ENCODE measurements around the gene NODAL.

NODAL gene

GRCh38 chr10:70444744-70445143 lies 3.3 kb upstream of the NODAL start:
- TF ChIP-seq CTCF (IDR thresholded peaks at IDR 0.05; ENCODE audit: control insufficient read depth, insufficient read depth, low read depth, low read length, missing control alignments), result no peak
- no peak overlapping the region for H3K4me3 ChIP-seq (ENCODE audit: control insufficient read depth, low read depth, low read length)
- no peak for DNase-seq (ENCODE audit: low read depth)

- TF ChIP-seq CTCF (IDR thresholded peaks at IDR 0.05; ENCODE audit: control insufficient read depth, insufficient read depth, low read depth, low read length, missing control alignments), result no peak
- H3K4me3 ChIP-seq (ENCODE audit: control insufficient read depth, low read depth, low read length), result no peak overlapping the region
- DNase-seq (ENCODE audit: low read depth), result no peak
Observed at GRCh38 chr10:70442332-70442988, 979 bp upstream of the NODAL start.

DNA sequence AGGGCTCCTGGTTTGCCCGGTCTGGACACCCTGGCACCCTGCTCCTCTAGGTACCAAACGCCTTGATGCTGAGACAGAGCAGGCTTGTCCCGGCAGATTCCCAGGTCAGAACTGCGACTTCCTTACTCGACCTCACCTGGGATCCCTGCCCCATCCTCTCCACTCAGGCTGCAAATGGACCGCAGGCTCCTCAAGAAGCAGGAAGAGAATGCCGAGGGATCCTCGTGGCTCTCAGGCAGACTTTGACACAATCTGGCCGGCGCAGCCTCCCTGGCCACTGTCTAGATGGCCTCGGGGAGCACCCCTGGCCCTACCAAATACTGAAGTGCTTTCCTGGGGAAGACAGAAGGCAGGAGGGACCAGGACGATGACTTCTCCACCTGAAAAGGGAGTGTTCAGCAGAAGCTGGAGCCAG lies 421 bp upstream of the NODAL start:
- no peak overlapping the region for H3K4me3 ChIP-seq (ENCODE audit: control insufficient read depth, low read depth, low read length)
- DNase-seq (ENCODE audit: low read depth), result no peak

GRCh38 chr10:70440296-70441160 lies 953 bp downstream of the NODAL start:
- no peak for TF ChIP-seq CTCF (IDR thresholded peaks at IDR 0.05; ENCODE audit: control insufficient read depth, insufficient read depth, low read depth, low read length, missing control alignments)
- no peak for DNase-seq (ENCODE audit: low read depth)
- no peak overlapping the region; the same call in none of the 2 replicates for H3K4me3 ChIP-seq (ENCODE audit: control insufficient read depth, low read depth, low read length)

More for the DNA sequence above, 421 bp upstream of the NODAL start:
- TF ChIP-seq CTCF (IDR thresholded peaks at IDR 0.05; ENCODE audit: control insufficient read depth, insufficient read depth, low read depth, low read length, missing control alignments), result no peak

DNA sequence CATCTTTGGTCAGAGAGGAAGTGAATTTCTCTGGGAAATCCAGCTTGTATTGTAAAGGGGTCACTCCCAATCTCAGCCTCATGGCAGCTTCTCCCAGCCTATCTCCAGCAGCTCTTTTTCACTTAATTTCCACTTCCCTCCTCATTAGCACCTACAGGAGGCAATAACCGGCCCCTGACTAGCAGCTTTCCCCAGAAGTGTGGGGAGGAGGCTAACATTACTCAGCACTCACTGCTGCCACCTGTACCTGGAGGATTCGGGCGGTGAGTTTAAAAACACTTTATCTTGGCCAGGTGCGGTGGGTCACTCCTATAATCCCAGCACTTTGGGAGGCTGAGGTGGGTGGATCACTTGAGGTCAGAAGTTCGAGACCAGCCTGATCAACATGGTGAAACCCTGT lies 3.8 kb downstream of the NODAL start:
- no peak overlapping the region for H3K4me3 ChIP-seq (ENCODE audit: control insufficient read depth, low read depth, low read length)
- no peak for DNase-seq (ENCODE audit: low read depth)
- TF ChIP-seq CTCF (IDR thresholded peaks at IDR 0.05; ENCODE audit: control insufficient read depth, insufficient read depth, low read depth, low read length, missing control alignments), result no peak

DNA sequence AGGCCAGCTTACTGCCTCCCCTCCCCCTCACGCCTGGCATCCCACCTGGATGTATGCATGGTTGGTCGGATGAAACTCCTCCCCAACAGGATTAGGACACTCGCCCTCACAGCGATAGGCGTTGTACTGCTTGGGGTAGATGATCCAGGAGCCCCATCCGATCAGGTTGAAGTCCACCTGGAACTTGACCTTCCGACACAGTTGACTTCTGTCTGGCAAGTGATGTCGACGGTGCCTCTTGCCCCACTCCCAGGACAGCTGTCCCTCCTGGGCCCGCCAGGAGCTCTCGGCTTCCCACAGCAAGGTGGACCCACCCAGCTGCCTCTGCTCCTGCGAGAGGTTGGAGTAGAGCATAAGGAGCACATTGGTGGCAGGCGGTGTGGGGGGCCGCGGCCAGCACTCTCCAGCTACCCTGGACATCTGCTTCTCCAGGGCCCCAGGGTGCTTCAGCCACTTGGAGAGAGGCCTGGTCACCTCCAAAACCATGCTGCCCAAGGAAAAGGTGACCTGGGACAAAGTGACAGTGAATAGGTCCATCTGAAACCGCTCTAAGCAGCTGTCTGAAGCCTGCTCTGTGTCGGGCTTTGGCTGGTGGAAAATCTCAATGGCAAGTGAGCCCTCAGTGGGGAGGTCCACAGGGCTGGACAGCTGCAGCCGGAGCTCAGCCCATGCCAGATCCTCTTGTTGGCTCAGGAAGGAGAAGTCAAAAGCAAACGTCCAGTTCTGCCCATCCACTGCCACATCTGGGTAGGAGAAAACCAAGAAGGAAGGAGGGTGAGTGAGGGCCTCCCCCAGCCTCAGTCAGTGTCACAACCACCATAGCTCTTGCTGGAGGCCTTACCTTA lies 6.0 kb downstream of the NODAL start:
- no peak for DNase-seq (ENCODE audit: low read depth)
- no peak for TF ChIP-seq CTCF (IDR thresholded peaks at IDR 0.05; ENCODE audit: control insufficient read depth, insufficient read depth, low read depth, low read length, missing control alignments)
- H3K4me3 ChIP-seq (ENCODE audit: control insufficient read depth, low read depth, low read length), result no peak overlapping the region
